IPS-15b (cell line): ENCODE results near the gene RWDD2A.
"Not testable (repeated sequence)": the region's sequence is repeated elsewhere in the genome, so short reads cannot be mapped to it uniquely, and the experiment has no call there.

ENCODE experiments used
- H3K27me3 ChIP-seq: one replicate; pipeline ENCODE4 v1.6.1; 2013; ENCODE audit warnings: low read length; ENCODE audit not compliant: control insufficient read depth, insufficient read depth
- H3K36me3 ChIP-seq: one replicate; pipeline ENCODE4 v1.6.1; 2013; ENCODE audit warnings: low read length; ENCODE audit not compliant: control insufficient read depth, insufficient read depth
- H3K4me1 ChIP-seq: one replicate; pipeline ENCODE4 v1.6.1; 2013; ENCODE audit warnings: mild to moderate bottlenecking, low read length; ENCODE audit not compliant: control insufficient read depth, insufficient read depth
- H3K4me3 ChIP-seq: one replicate; pipeline ENCODE4 v1.5.1; 2013; ENCODE audit warnings: low read depth, low read length
- H3K9ac ChIP-seq: one replicate; pipeline ENCODE4 v1.6.1; 2013; ENCODE audit warnings: low read depth, mild to moderate bottlenecking, low read length
- H3K9me3 ChIP-seq: one replicate; pipeline ENCODE4 v1.6.1; 2013; ENCODE audit warnings: mild to moderate bottlenecking, low read length; ENCODE audit not compliant: control insufficient read depth, insufficient read depth

The RWDD2A gene

DNA sequence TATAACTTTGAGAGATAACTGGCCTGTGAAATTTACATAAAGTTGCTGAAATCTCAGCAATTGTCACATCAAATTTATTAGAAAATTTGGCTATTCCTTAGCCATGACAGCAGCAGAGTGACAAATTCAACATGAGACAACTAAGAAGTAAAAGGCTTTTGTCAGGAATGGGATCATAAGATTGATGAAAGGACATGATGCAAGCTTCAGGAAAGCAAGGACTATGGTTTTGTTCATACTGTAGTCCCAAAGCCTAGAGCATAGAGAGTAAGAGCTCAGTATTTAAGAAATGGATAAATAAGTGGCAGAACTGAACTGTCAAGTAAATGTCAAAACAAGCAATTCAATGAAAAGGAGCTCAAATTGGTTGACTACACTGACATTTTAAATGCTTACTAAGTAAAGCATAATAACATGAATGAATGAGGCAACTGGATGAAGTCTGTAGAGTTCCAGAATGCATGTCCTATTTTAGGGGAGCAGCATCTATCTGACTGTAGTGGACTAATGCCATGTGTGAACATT is 12.7 kb upstream of the RWDD2A start:
- H3K4me3 ChIP-seq: no peak overlapping the region
- no peak overlapping the region for H3K9ac ChIP-seq
- H3K9me3 ChIP-seq: no peaks in the 10 kb centered on the region
- peaks cover 13% of the 10 kb centered on the region for H3K36me3 ChIP-seq
- no peaks in the 10 kb centered on the region for H3K4me1 ChIP-seq
- H3K27me3 ChIP-seq: no peaks in the 10 kb centered on the region

DNA sequence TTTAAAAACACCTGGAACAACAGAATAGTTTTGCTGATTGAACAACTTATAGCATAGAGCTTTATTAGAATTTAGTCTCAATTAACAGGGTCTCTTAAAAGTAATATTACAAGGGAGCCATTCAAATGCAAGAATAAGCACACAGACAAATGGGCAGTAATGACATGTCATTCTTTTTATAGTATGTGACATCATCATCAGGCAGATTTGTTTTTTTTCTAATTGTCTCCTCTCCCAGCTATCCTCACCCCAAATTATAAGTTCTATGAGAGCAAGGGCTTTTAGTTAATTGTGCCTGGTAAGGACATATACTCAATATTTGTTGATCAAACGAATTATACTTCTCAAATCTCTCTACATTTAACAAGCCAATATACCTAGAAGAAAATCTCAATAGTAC is 11.0 kb upstream of the RWDD2A start:
- no peaks in the 10 kb centered on the region for H3K27me3 ChIP-seq
- H3K9ac ChIP-seq: no peak overlapping the region
- H3K4me1 ChIP-seq: no peaks in the 10 kb centered on the region
- no peaks in the 10 kb centered on the region for H3K9me3 ChIP-seq
- peaks cover 19% of the 10 kb centered on the region for H3K36me3 ChIP-seq
- no peak overlapping the region for H3K4me3 ChIP-seq

DNA sequence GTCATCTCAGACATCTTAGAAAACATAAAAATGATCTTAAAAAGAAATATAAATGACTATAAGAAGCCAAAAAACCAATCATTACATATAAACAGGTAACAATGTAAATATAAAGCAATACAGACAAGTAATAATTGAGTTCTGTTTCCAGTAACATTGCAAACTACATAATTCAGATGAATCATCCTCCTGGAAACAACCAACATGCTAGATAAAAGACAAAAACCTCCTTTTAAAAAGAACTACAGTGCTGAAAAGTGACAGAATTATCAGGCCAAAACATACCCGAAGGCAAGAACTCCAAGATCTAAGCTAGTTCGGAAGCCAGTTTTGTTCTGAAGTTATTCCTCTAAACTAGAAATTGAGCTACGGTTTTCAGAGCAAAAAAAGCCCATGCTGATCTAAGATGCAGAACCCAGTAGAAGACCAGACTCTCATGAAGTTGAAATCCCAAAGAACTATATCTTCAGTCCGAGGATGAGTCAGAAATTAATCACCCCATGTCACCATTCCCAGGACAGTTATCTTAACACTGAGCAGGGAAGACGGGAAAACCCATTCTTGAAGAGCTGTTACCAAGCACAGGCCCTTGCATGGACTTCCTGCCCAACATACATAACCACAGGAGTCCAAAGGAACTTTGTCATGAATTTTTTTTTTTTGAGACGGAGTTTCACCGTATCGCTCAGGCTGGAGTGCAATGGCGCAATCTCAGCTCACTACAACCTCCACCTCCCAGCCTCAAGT is 9.9 kb upstream of the RWDD2A start:
- Histone ChIP-seq H3K4me1 (no peaks in the 10 kb centered on the region), H3K9ac (no peak overlapping the region), H3K4me3 (no peak overlapping the region), H3K27me3 (no peaks in the 10 kb centered on the region), H3K9me3 (no peaks in the 10 kb centered on the region), H3K36me3 (peaks cover 21% of the 10 kb centered on the region)

DNA sequence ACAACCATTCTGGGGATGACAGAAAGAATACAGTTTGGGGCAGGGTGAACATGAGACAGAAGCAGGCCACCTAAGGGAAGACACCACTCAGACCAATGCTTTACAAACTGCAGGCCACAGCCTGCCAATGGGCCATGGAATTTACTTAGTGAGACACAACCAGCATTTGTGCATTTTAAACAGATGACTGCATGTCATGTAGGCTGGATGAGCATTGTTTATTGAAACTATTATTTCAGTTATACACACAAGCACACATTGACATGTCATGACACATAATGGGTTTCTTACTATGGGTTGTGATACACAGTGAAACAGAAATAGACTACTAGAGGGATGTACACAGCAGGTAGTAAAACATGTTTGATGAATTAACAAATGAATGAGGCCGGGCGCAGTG is 8.1 kb upstream of the RWDD2A start:
- Histone ChIP-seq H3K4me3 (no peak overlapping the region), H3K36me3 (peaks cover 25% of the 10 kb centered on the region), H3K9ac (no peak overlapping the region)

DNA sequence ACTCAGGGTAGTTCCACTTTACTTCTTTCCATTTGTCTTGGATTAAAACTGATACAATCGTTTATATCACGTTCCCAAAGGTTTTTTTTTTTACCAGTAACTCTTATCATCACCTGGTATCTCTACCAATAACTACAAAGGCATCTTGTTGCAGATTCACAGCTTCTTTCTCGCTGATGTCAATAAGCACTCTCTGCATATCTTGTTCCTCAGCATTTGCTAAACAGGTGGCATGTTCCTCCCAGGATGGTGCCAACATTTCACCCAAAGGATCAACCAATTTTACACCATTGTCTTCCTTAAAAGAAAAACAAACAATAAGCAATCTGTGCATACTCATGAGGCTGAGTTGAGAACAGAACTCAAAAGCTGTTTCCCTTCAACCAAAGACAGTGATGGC is 4.7 kb upstream of the RWDD2A start:
- Histone ChIP-seq H3K4me3 (no peak overlapping the region), H3K36me3 (peaks cover 12% of the 10 kb centered on the region), H3K4me1 (no peaks in the 10 kb centered on the region), H3K27me3 (no peaks in the 10 kb centered on the region), H3K9ac (no peak overlapping the region), H3K9me3 (no peaks in the 10 kb centered on the region)

More for the DNA sequence above, 8.1 kb upstream of the RWDD2A start:
- Histone ChIP-seq H3K9me3 (no peaks in the 10 kb centered on the region), H3K27me3 (no peaks in the 10 kb centered on the region), H3K4me1 (no peaks in the 10 kb centered on the region)

DNA sequence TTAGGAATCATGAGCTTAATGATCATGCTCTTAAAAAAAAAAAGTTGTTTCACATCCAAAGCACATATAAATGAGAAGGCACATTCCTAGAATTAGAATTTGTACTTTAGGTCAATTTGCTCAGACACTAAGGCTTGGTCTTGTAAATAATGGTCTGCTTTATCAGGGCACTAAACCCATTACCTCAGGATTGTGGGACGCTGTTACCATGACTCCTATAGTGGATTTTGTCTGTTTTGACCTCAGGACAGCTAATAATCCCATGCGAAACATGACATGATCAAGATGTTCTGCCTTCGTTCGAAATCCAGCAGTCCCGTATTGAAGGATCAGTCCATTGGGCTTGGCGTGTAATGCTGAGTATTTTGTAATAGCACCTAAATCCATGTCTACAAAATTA is 2.5 kb upstream of the RWDD2A start:
- no peaks in the 10 kb centered on the region for H3K4me1 ChIP-seq
- H3K36me3 ChIP-seq: peaks cover 12% of the 10 kb centered on the region

DNA sequence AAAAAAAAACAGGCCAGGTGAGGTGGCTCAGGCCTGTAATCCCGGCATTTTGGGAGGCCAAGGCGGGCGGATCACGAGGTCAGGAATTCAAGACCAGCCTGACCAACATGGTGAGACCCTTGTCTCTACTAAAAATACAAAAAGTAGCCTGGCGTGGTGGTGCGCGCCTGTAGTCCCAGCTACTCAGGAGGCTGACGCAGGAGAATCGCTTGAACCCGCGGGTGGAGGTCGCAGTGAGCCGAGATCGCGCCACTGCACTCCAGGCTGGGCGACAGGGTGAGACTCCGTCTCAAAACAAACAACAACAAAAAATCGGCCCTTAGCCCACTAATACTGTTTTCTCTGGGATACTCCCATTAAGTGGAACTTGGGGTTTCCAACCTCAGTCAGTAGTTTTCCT is 1.2 kb upstream of the RWDD2A start:
- not testable (repeated sequence) for H3K4me1 ChIP-seq, H3K27me3 ChIP-seq, H3K36me3 ChIP-seq, H3K9me3 ChIP-seq
- H3K9ac ChIP-seq: peak overlapping the region; percentile 94
- H3K4me3 ChIP-seq: peak overlapping the region; percentile 94

More for the DNA sequence above, 2.5 kb upstream of the RWDD2A start:
- Histone ChIP-seq H3K4me3 (no peak overlapping the region), H3K9me3 (no peaks in the 10 kb centered on the region), H3K27me3 (no peaks in the 10 kb centered on the region), H3K9ac (no peak overlapping the region)

DNA sequence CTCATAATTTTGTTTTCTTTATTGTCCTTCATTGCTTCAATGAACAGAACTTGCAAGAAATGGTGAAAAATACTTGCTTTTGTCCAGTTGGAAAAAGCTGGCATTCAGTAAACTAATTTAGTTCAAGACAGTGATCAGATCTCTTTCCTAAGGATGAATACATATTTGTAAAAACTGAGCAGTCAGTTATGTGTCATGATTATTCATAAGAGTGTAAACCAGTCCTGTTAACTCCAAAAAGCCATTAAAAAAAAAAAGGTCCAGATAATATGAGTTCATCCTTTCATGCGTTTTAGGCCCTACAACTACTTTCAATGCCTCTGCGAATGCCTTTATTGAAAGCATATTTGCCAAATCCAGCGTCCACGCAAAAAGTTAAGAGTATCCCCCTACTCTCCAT is 701 bp upstream of the RWDD2A start:
- Histone ChIP-seq H3K4me1 (no peaks in the 10 kb centered on the region), H3K9ac (peak overlapping the region; percentile 94), H3K36me3 (peaks cover 5% of the 10 kb centered on the region), H3K27me3 (no peaks in the 10 kb centered on the region), H3K4me3 (peak overlapping the region; percentile 94), H3K9me3 (no peaks in the 10 kb centered on the region)

DNA sequence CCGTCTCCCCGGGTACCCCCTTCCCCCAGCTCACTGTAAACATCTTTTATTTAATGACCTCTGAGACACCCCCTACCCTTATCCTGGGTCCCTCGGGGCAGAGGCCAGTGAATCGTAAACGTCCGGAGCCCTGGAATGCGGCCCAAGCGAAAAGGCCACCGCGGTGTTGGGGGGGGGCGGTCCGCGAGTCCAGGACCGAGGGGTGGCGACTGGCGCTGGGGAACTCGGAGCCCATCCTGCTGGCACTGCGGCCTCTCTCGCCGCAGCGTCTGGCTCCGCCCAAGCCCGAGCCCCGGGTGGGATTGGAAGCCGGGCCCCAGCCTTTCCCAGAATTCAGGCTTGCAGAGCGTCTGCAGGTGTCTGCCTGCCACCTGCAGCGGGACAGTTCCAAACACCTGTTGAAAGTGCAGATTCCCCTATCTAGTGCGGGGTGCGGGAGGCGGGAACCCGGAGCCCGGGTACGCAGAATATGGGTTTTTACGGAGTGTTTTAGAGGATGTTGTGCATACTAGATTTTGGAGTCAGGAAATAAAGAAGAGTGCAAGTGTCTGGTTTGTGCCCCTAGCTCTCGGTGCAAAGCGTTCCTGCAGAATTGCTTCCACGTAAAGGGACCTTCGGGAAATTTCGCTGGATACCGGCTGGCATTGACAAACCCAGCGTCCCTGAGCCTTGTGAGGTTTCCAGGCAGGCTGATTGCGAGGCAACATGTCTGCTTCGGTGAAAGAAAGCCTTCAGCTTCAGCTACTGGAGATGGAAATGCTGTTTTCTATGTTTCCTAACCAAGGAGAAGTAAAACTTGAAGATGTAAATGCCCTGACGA is 800 bp downstream of the RWDD2A start:
- H3K9ac ChIP-seq: peak overlapping the region; percentile 37

DNA sequence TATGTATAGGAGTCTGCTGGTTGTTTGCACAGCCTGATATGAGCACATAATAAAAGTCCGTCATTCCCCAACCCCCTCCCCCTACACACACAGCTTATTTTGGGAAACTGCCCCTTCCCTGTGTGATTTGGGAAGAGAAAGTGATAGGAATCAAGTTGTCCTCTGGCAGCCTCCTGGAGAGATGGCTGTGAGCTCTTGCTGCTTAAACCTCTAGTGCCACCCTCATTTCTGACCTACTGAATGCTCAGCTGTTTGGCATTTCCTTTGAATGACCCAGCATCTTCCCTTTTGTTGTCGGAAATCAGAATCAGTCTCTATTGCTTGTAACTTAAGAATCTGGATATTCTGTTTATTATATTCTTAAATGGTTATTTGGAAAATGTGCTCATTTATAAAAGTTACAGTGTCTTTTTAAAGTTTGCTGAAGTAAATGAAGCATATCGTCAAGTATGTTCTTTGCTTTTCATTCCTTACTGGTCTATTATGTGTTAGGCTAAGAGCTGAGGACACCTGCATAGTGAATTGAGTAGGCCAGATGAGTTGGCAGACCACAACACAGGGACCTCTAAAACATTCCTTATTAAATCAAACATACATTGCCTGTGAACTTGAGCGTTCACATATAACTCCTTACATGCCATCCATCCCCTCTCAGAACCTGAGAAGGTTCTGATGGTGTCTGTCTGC is 5.5 kb downstream of the RWDD2A start:
- Histone ChIP-seq H3K36me3 (peaks cover 4% of the 10 kb centered on the region), H3K9me3 (no peaks in the 10 kb centered on the region), H3K9ac (no peak overlapping the region), H3K4me1 (no peaks in the 10 kb centered on the region), H3K27me3 (no peaks in the 10 kb centered on the region), H3K4me3 (no peak overlapping the region)

More for the DNA sequence above, 800 bp downstream of the RWDD2A start:
- H3K4me1 ChIP-seq: no peaks in the 10 kb centered on the region
- H3K9me3 ChIP-seq: no peaks in the 10 kb centered on the region
- H3K4me3 ChIP-seq: peak overlapping the region; percentile 94
- H3K27me3 ChIP-seq: no peaks in the 10 kb centered on the region
- peaks cover 4% of the 10 kb centered on the region for H3K36me3 ChIP-seq

DNA sequence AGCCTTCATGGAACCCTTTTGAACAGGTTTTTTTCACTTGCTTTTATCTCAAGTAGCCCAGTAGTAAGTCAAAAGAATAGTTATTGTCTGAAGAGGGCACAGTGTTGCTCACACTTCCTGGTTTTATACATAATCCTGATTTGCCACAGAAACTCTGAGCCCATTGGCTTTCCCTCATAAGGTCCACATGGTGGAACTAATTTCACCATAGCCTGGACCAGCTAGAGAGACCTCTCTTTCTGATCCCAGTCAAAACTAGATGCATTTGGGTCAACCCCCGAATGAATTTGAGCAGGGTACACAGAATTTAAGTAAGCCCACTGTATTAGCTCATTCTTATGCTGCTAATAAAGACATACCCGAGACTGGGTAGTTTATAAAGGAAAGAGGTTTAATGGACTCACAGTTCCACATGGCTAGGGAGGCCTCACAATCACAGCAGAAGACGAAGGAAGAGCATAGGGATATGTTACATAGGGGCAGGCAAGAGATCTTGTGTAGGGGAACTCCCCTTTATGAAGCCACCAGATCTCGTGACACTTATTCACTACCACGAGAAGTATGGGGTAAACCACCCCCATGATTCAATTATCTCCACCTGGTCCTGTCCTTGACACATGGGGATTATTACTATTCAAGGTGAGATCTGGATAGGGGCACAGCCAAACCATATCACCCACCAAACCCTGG is 6.2 kb downstream of the RWDD2A start:
- Histone ChIP-seq H3K27me3 (no peaks in the 10 kb centered on the region), H3K36me3 (peaks cover 4% of the 10 kb centered on the region), H3K9ac (no peak overlapping the region), H3K9me3 (no peaks in the 10 kb centered on the region), H3K4me3 (no peak overlapping the region), H3K4me1 (no peaks in the 10 kb centered on the region)
